ENCODE results near the gene MRPL45.

DNA sequence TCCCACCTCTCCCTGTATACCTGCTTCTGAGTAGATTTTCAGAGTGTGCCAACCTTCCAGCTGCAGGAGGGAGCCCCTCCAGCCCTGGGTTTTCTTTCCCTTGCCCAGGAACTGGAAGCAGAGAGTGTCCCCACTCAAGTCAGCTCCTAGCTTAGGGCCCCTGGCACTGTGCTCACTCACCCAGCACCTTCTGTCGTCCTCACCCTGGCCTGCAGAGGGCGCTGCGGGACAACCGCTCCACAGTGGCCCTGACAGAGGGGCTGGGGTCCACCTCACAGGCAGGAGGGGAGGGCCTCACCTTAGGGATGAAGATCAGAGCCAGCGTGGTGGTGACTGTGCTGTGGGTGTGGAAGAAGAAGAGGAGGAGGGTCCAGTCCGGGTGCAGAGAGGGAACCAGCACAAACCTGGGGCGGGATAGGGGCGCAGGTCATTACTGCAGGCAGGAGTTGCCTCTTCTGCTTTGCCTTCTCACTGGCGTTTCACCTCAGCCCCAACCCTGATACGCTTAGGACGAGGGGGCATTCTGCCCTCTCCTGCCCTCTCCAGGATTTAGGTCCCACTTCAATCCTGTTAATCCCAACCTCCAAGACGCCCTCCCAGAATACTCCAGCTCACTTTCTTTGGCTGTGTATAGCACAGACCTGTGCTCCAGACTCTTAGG, 36.8 kb downstream of the MRPL45 start:
- TF ChIP-seq POLR2A (IDR thresholded peaks at IDR 0.05), result no peak
- TF ChIP-seq CTCF (IDR thresholded peaks at IDR 0.05), result peak in 1 of 3 donors; percentile 16
- TF ChIP-seq POLR2AphosphoS5 (IDR thresholded peaks at IDR 0.05), result no peak

Measured in breast epithelium (tissue), 3 donors.